NCI-H2107 treated with DMSO at 0.1 percent for 48 hours (cell line): ENCODE measurements around the gene SCFD2.
"Not testable (repeated sequence)": the region's sequence is repeated elsewhere in the genome, so short reads cannot be mapped to it uniquely, and the experiment has no call there.

Experiments used
- DNase-seq: peaks from one replicate; lab custom pipeline; 2025; ENCODE audit not compliant: unreplicated experiment; lab: John Stamatoyannopoulos, UW

SCFD2 gene

GRCh38 chr4:52993771-52994170, 372.1 kb downstream of the SCFD2 start:
- DNase-seq = no peak

DNA sequence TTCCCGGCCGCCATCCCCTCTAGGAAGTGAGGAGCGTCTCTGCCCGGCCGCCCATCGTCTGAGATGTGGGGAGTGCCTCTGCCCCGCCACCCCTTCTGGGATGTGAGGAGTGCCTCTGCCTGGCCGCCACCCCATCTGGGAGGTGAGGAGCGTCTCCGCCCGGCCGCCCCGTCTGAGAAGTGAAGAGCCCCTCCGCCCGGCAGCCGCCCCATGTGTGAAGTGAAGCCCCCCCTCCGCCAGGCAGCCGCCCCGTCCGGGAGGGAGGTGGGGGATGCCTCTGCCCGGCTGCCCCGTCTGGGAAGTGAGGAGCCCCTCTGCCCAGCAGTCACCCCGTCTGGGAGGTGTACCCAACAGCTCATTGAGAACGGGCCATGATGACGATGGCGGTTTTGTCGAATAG, 373.3 kb downstream of the SCFD2 start:
- not testable (repeated sequence) for DNase-seq

DNA sequence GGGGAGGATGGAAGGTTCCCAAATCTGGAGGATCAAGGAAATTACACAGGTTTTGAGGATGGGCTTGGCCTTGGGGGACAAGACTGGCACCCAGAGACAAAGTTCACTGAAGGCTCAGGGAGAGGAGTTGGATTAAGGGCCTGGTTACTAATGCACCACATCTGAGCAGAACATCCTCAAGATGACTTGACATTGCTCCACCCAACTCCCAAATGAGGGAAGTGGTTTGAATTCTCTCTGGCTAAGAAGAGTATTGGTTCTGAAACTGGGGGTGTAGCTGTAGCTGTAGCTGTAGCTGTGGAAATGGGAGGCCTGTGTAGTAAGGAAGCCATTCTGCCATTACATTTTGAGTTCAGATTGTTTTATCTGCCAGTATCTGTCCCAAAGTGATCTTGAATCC, 374.4 kb downstream of the SCFD2 start:
- no peak for DNase-seq

DNA sequence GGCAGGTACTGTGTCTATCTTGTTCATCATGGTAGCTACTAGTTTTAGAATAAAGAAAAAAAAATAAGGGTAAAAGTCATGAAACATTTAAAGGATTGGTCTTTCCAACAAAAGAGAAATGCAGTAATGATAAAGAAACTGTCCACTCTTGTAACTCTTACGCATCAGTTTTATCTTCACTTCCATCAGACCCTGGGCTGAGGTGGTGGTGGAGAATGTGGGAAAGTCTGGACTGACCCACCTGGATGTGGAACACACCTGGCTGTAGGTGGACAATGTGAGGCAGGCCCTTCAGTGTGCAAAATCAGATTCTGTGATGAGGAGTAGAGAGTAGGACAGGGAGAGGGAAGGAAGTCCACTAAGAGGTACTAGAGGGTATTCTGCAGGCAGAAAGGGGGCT, 375.2 kb downstream of the SCFD2 start:
- DNase-seq = no peak

- no peak for DNase-seq
Measured at GRCh38 chr4:52989865-52990264, 376.0 kb downstream of the SCFD2 start.

DNA sequence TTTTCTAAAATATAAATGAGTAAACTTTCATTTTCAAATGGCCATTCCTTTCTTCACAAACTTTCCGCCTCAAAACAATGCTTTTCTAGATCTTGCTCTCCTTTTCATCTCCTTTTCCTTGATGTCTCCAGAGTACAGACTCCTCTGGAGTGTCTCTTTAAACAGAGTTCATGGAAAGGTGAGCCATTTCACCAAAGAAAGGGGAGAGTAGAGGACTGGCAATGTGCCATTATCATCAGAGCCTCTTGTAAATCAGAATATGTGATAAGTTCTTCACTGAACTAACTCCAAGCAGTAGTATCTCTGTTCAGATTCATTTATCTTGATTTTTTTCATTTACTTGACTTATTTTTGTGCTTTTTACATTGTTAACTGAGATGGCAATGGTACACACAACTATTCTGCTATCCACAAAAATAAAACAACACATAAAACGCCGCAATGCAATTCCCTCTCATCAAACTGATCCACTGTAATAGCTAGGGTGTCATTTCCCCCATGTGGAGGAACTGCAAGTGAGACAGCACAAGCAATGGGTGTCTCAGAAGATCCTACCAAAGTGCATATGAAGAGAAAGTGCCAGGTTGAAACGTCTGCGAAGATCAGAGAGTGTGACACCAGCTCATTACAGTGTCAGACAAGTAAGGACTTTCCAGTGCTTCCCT, 378.3 kb downstream of the SCFD2 start:
- no peak for DNase-seq

- no peak for DNase-seq
Measured at GRCh38 chr4:52984462-52984881, 381.4 kb downstream of the SCFD2 start.

- DNase-seq = peak; percentile 66
Measured at GRCh38 chr4:52983563-52984303, 382.1 kb downstream of the SCFD2 start.

DNA sequence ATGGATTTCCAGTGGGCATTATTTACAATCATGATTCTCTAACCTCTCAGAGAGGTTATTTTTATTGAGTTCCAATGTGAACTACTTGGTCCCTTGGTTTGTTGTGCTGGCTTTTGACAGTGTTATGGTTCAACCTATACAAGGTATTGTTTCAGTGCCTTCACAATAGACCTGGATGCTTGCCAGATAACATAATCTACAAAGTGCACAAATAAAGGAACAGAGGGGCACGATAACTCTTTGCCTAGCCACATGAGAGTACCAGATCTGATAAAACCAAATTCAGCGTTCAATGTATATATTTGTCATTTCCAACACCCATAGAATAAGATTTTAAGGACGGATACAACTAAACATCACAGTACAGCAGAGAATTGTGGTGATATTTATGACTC, 382.9 kb downstream of the SCFD2 start:
- DNase-seq = no peak

DNA sequence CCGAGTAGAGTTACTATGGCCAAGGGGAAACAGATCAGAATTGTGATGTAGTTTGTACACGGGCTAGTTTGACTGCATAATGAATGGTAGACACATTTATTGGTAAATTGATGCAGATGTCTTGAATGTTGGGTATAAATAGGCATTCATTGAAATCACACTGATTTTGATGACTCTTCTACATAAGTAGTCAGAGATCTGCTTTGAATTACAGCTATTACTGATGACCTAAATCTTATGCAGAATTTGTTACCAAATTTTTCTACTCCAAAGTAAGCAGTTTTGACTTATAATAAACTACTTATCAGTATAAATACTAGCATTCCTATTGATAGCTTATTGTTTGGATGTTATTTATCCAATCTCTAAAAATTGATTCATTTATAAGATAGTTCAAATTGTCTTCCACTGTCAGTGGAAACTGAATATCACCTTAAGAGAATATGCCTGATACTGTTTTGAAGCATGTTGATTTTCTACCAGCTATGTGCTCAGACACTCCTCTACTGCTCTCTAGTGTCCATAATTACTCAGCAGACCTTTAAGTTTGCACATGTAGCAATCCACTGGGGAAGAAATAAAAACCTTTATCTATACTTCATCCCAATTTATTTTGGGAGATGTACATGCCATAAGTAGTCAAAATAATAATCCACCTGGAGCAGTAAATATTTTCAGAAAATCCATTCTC, 383.5 kb downstream of the SCFD2 start:
- peak; percentile 31 for DNase-seq

DNA sequence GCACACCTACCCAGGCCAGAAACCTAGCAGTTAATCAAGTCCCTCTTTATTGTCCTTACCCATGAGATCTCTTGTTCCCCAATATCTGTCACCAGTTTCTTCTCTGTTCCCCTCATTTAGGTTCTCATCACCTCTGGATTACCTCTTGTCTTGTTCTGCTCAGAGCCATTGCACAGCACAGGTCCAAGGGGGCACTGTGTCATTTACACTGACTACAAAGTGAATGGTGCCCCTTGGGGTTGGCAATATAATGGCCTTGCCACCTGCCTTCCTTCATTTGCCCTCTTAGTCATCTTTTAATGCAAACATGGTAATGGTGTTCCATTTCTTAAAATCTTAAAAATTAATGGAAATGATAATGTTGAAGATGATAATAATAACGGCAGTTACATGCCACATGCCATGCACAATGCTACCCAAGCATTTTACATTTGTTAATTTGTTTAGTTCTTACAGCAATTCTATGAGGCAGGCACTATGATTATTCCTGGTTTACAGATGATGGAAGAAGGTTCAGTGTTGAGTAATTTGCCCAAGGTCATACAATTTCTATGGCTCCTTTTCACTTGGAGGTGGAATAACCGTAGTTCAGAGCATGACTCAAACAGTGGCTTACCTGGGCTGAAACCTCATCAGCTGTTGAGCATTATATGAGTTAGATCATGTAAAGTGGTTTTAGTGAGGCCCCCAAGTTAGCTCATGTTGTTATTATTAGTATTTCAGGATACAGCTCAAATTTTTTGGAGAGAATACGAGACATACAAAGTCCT, 385.9 kb downstream of the SCFD2 start:
- DNase-seq = no peak

DNA sequence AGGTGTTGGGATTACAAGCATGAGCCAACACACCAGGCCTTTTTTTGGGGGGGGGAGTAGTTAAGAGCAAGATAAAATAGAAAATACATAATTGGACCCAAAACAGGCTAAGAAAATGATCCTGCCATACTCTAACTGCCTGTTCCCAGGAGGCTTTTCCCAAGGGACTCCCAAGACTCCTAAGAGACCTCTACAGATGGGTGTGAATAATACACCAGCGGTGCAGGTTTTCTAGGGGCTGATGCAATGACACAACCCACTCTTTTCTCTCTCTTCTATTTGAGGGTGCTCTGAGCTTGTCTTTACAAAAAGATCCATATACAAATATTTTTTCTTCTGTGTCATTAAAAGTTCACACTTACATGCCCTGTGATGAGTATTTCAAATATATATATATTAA, 386.8 kb downstream of the SCFD2 start:
- peak; percentile 24 for DNase-seq

GRCh38 chr4:52977252-52977651, 388.6 kb downstream of the SCFD2 start:
- no peak for DNase-seq

GRCh38 chr4:52976523-52977230, 389.2 kb downstream of the SCFD2 start:
- no peak for DNase-seq

GRCh38 chr4:52968691-52969090, 397.2 kb downstream of the SCFD2 start:
- no peak for DNase-seq

- no peak for DNase-seq
Measured at GRCh38 chr4:52968241-52968640, 397.6 kb downstream of the SCFD2 start.

- no peak for DNase-seq
Measured at GRCh38 chr4:52966781-52967180, 399.1 kb downstream of the SCFD2 start.

DNA sequence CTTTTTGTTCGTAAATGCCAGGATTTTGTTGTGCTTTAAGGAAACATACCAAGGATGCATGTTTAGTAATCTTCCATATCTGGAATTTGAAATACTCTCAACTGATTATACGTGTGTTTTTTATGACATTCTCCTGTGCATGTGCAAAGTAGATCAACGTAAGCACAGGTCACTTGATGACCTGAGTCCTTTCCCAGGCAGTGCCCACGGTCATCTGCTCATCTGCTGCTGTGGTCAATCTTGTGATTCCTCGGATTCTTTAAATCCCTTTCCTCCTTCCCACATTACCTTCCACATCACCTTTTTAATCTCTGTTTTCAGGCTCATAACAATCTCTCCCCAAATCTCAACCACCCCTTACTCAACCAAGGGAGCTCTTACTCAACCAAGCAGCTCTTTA, 399.7 kb downstream of the SCFD2 start:
- no peak for DNase-seq

DNA sequence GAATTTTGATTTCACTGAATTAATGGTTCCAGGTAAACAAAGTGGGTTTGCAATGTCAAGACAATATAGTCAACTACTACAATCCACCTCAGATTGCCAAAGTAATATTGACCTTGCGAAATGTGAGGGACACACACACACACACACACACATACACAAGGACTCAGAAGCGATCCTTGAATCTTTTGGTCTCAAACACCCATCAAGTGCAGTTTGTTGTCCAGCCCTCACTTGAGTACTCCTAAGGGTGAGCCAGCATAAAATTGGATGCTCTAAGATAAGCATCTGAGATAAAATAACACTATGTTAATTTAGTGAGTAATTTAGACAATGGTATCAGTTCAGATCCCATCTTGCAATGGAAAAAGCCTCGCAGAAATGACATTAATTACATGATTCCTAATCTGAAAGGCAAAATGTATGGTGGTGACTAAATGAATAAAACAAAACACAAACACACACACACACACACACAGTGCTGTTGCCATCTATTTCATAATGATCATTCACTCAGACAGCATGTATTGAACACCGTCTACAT, 401.2 kb downstream of the SCFD2 start:
- no peak for DNase-seq

GRCh38 chr4:52964011-52964410, 401.9 kb downstream of the SCFD2 start:
- no peak for DNase-seq

GRCh38 chr4:52962721-52963120, 403.1 kb downstream of the SCFD2 start:
- DNase-seq = no peak
